GM12878 (cell line): ENCODE measurements around the gene PHF1. TPM values are rescaled to one million over a fixed set of nuclear protein-coding genes. Genes with fewer than 3 reads are reported as not detected.

Experiments used
- ATAC-seq: fragments of 200-7000 bp; cut with Tn5 transposase; 3 replicates; pipeline ENCODE4 v1.9.1; 2020; ENCODE audit warnings: mild to moderate bottlenecking, moderate library complexity
- BruUV-seq: library from RNA; stranded (reverse); fragments of 400-500 nt; replicated peaks from 2 replicates; lab custom pipeline; 2021; lab: Mats Ljungman, UMichigan
- CTCF ChIA-PET: fragments of 300-600 bp; sonication (Branson Sonifier 250); formaldehyde crosslinking; extraction: SDS; loops from one replicate; lab custom pipeline; 2021; ENCODE audit warnings: inconsistent platforms; lab: Yijun Ruan, JAX
- POLR2A ChIA-PET: fragments of 350-600 bp; formaldehyde crosslinking; extraction: SDS; loops from one replicate; lab custom pipeline; 2021; ENCODE audit warnings: inconsistent platforms; lab: Charles Lee
- RAD21 ChIA-PET: fragments of 300-600 bp; sonication (Branson Sonifier 250); formaldehyde crosslinking; loops from one replicate; lab custom pipeline; 2023; ENCODE audit warnings: antibody characterized with exemption; ENCODE audit not compliant: unreplicated experiment; lab: Charles Lee
- SMC1A ChIA-PET: fragments of 300-600 bp; sonication (Branson Sonifier 250); formaldehyde crosslinking; loops from one replicate; lab custom pipeline; 2023; ENCODE audit not compliant: unreplicated experiment, uncharacterized antibody; lab: Charles Lee
- DNase-seq: peaks from one replicate; pipeline ENCODE4 v3.0.0-alpha.2; 2011; ENCODE audit warnings: low read depth, low spot score
- FAIRE-seq: peaks from 3 replicates; lab custom pipeline; 2011; peaks lifted over from hg19 to GRCh38; lab: Jason Lieb, UNC
- H2AFZ ChIP-seq: 2 replicates; pipeline ENCODE4 v1.6.0; 2011; ENCODE audit warnings: low read depth, low read length, control low read depth; ENCODE audit not compliant: control insufficient read depth
- H3K27ac ChIP-seq: 2 replicates; pipeline ENCODE4 v1.5.1; 2011; ENCODE audit warnings: control low read depth; ENCODE audit not compliant: control insufficient read depth, insufficient read depth
- H3K27me3 ChIP-seq, 2 experiments: replicated peaks in 1 of 2; 2 replicates each; pipeline versions ENCODE4 v1.6.0 to v1.6.1; 2011; ENCODE audit warnings: low read length in 1 of 2; ENCODE audit not compliant: control insufficient read depth in 2 of 2, insufficient read depth in 2 of 2
- H3K36me3 ChIP-seq, 2 experiments: 2 replicates each; pipeline ENCODE4 v1.5.1; 2011; ENCODE audit warnings: low read length in 1 of 2; ENCODE audit not compliant: control insufficient read depth in 2 of 2, insufficient read depth in 2 of 2
- H3K4me1 ChIP-seq: 2 replicates; pipeline ENCODE4 v1.6.1; 2011; ENCODE audit warnings: mild to moderate bottlenecking, low read length, moderate library complexity, mixed read lengths; ENCODE audit not compliant: control insufficient read depth, insufficient read depth
- H3K4me2 ChIP-seq: 2 replicates; pipeline ENCODE4 v1.6.0; 2011; ENCODE audit warnings: control low read depth; ENCODE audit not compliant: control insufficient read depth, insufficient read depth
- H3K4me3 ChIP-seq: fragments of 200-600 bp; sonication (generic); 2 replicates; pipeline ENCODE4 v1.5.1; 2016
- H3K79me2 ChIP-seq: 2 replicates; pipeline ENCODE4 v1.6.0; 2011; ENCODE audit warnings: low read length; ENCODE audit not compliant: control insufficient read depth, insufficient read depth
- H3K9ac ChIP-seq: 2 replicates; pipeline ENCODE4 v1.8.0; 2011; ENCODE audit warnings: low read length, control low read depth, mixed read lengths; ENCODE audit not compliant: control insufficient read depth, insufficient read depth
- H3K9me3 ChIP-seq: replicated peaks from 3 replicates; pipeline ENCODE4 v1.5.1; 2011; ENCODE audit warnings: mild to moderate bottlenecking, low read length; ENCODE audit not compliant: control insufficient read depth, insufficient read depth
- H4K20me1 ChIP-seq: 2 replicates; pipeline ENCODE4 v1.6.0; 2011; ENCODE audit not compliant: control insufficient read depth, insufficient read depth
- BACH1 ChIP-seq: fragments of 450-650 bp; IDR thresholded peaks from 2 replicates; pipeline ENCODE4 v1.6.1; 2017; ENCODE audit warnings: mild to moderate bottlenecking, borderline replicate concordance
- BHLHE40 ChIP-seq, 2 experiments: fragments of 450-650 bp in 1 of 2; IDR thresholded peaks; 2 replicates each; pipeline ENCODE4 v1.6.1; 2011 to 2017; ENCODE audit warnings: low read depth in 2 of 2, borderline replicate concordance in 1 of 2, improper control_type of control experiment in 1 of 2, low read length in 1 of 2, mild to moderate bottlenecking in 1 of 2
- BRCA1 ChIP-seq: IDR thresholded peaks from 2 replicates; pipeline ENCODE4 v1.6.1; 2011; ENCODE audit warnings: low read depth, low read length, improper control_type of control experiment
- CBX5 ChIP-seq: sonication (generic); IDR thresholded peaks from 2 replicates; pipeline ENCODE4 v1.6.1; 2016; ENCODE audit warnings: low read depth, moderate library complexity, mild to moderate bottlenecking, inconsistent platforms
- DPF2 ChIP-seq: fragments of 450-650 bp; IDR thresholded peaks from 2 replicates; pipeline ENCODE4 v1.6.1; 2017; ENCODE audit warnings: mild to moderate bottlenecking
- EP300 ChIP-seq, 2 experiments: fragments of 150-350 bp in 1 of 2; IDR thresholded peaks; 2 replicates each; pipeline ENCODE4 v1.6.1; 2011 to 2012; ENCODE audit warnings: low read depth in 2 of 2, low read length in 2 of 2, borderline replicate concordance in 1 of 2, improper control_type of control experiment in 1 of 2, inconsistent platforms in 1 of 2; ENCODE audit not compliant: control insufficient read depth in 1 of 2
- GABPA ChIP-seq: IDR thresholded peaks from 2 replicates; pipeline ENCODE4 v1.6.1; 2014; ENCODE audit warnings: antibody characterized with exemption, low read depth, mild to moderate bottlenecking, inconsistent platforms
- GATAD2B ChIP-seq: fragments of 450-650 bp; conservative IDR thresholded peaks from 2 replicates; pipeline ENCODE4 v1.6.1; 2017; ENCODE audit warnings: low read depth, mild to moderate bottlenecking, moderate library complexity
- HDAC2 ChIP-seq: fragments of 200-600 bp; sonication (generic); IDR thresholded peaks from 2 replicates; pipeline ENCODE4 v1.6.1; 2017
- IKZF1 ChIP-seq: fragments of 450-650 bp; conservative IDR thresholded peaks from 2 replicates; pipeline ENCODE4 v1.6.1; 2017; ENCODE audit warnings: antibody characterized with exemption, mild to moderate bottlenecking
- KDM1A ChIP-seq: fragments of 200-600 bp; sonication (generic); IDR thresholded peaks from 2 replicates; pipeline ENCODE4 v1.6.1; 2016; ENCODE audit warnings: borderline replicate concordance
- MEF2A ChIP-seq: IDR thresholded peaks from 2 replicates; pipeline ENCODE4 v1.6.1; 2011; ENCODE audit warnings: low read depth, mild to moderate bottlenecking, low read length, moderate library complexity; ENCODE audit not compliant: insufficient read depth
- SRF ChIP-seq, 2 experiments: IDR thresholded peaks; 2 replicates each; pipeline ENCODE4 v1.6.1; 2011; ENCODE audit warnings: low read depth in 2 of 2, low read length in 2 of 2, mild to moderate bottlenecking in 1 of 2, moderate library complexity in 1 of 2
- TCF3 ChIP-seq: IDR thresholded peaks from 2 replicates; pipeline ENCODE4 v1.6.1; 2012; ENCODE audit warnings: low read depth, mild to moderate bottlenecking, low read length, borderline replicate concordance; ENCODE audit not compliant: insufficient read depth
- ZNF274 ChIP-seq: IDR thresholded peaks from one replicate; pipeline ENCODE4 v1.8.0; 2011; ENCODE audit not compliant: insufficient read length, insufficient read depth
- WGBS: methylation state at CpG from one replicate; pipeline ENCODE4 v1.1.6; 2016; ENCODE audit warnings: low lambda C conversion rate; ENCODE audit not compliant: insufficient replicate concordance, insufficient coverage; ENCODE audit errors: missing lambda C conversion rate; 5-methylcytosine and 5-hydroxymethylcytosine counted together
- in situ Hi-C: fragments of 300-500 bp; cut with MboI; formaldehyde crosslinking; loops from 9 replicates; pipeline ENCODE4 v1.14.3; 2018; ENCODE audit warnings: mixed read lengths
- intact Hi-C: fragments of 100-400 bp; cut with micrococcal nuclease; formaldehyde crosslinking; loops from one replicate; pipeline ENCODE4 v1.14.2; 2022; ENCODE audit not compliant: unreplicated experiment
- polyA plus RNA-seq, 11 experiments: library from polyadenylated mRNA; depleted of rRNA in 4 of 11; unstranded in 6 of 11; stranded (reverse) in 5 of 11; fragments of >200 nt; fragmentation: Nextera tagmentation in 4 of 11; fragmentation: Illumina TruSeq in 1 of 11; extraction: Ambion mirVana in 4 of 11; extraction: Trizol in 1 of 11; gene quantifications; 1 replicate in 1 of 11; 2 replicates in 10 of 11; pipeline versions ENCODE4 v1.2.1 to v1.2.3, GENCODE V29; 2011 to 2016; ENCODE audit warnings: inconsistent platforms in 2 of 11, missing spikeins in 2 of 11, low read depth in 1 of 11
- total RNA-seq, 4 experiments: library from RNA; depleted of rRNA in 3 of 4; stranded (reverse); fragments of >200 nt in 3 of 4; fragmentation: Illumina TruSeq in 1 of 4; extraction: Trizol in 1 of 4; gene quantifications; 2 replicates each; pipeline versions ENCODE4 v1.2.1 to v1.2.3, GENCODE V29; 2013 to 2021

PHF1 gene
- total and polyA plus RNA-seq, 10 of the 15 experiments (the other 5 are each of a cell fraction or from before 2014, with no cell fraction given), result 1.3 to 17.8 (median 6.2) TPM

- no peak for DNase-seq
- Histone ChIP-seq H3K27me3 (no peaks in the 10 kb centered on the region), H3K9me3 (no peaks in the 10 kb centered on the region), H3K9ac (no peak overlapping the region), H4K20me1 (no peaks in the 10 kb centered on the region; the same call in 1 of the 2 replicates), H2AFZ (no peak overlapping the region), H3K79me2 (no peaks in the 10 kb centered on the region), H3K4me3 (no peak overlapping the region), H3K36me3 (peaks cover 2 to 9% of the 10 kb centered on the region in 2 experiments; a peak in 3 of 4 replicates), H3K27ac (no peak overlapping the region), H3K4me1 (no peaks in the 10 kb centered on the region), H3K4me2 (no peak overlapping the region)
- intact Hi-C loops (no loop called here), in situ Hi-C loops (no loop called here)
- 92% methylated on average over 17 of the region's 17 CpGs for WGBS
- CTCF ChIA-PET, result no interaction called here
- TF ChIP-seq EP300 (IDR thresholded peaks at IDR 0.05; ENCODE audit: borderline replicate concordance in 1 of 2, control insufficient read depth in 1 of 2, low read depth in 2 of 2, low read length in 2 of 2) (no peak), HDAC2 (no peak), MEF2A (no peak), KDM1A (no peak), ZNF274 (no peak), GATAD2B (no peak), CBX5 (no peak), BACH1 (no peak), DPF2 (no peak), SRF (IDR thresholded peaks at IDR 0.05; ENCODE audit: low read depth in 2 of 2, low read length in 2 of 2) (no peak), BRCA1 (no peak), IKZF1 (no peak), GABPA (no peak), BHLHE40 (IDR thresholded peaks at IDR 0.05; ENCODE audit: borderline replicate concordance in 1 of 2, low read depth in 2 of 2, low read length in 1 of 2) (no peak), TCF3 (no peak)
- BruUV-seq, result no TSS peak
- POLR2A ChIA-PET, result no interaction called here
- ATAC-seq, result no peak
- FAIRE-seq, result no peak
- RAD21 ChIA-PET, result interaction anchor here (0.7 kb wide), 1 partner anchor 11 kb away, joined by 5 read pairs; no protein-coding TSS in a partner anchor
- SMC1A ChIA-PET, result no interaction called here
Measured at GRCh38 chr6:33443025-33443424, 32.2 kb downstream of the PHF1 start.
